Fibroblast of skin of left biceps (primary cell): ENCODE results near the gene PTBP3.

ENCODE experiments used
- DNase-seq, 2 experiments: peaks; one replicate each; pipeline ENCODE4 v3.0.0-alpha.2; 2013; ENCODE audit warnings: low read depth in 2 of 2

Gene PTBP3

GRCh38 chr9:112169368-112169767 lies 164.1 kb downstream of the PTBP3 start:
- no peak for DNase-seq

GRCh38 chr9:112168197-112168596 lies 165.2 kb downstream of the PTBP3 start:
- no peak for DNase-seq
